ENCODE measurements around the gene ZNF100. TPM values are rescaled to one million over a fixed set of nuclear protein-coding genes. Genes with fewer than 3 reads are reported as not detected.
"Not testable (repeated sequence)": the region's sequence is repeated elsewhere in the genome, so short reads cannot be mapped to it uniquely, and the experiment has no call there.

The ZNF100 gene
- polyA plus RNA-seq, 3 donors = 13.4 to 17.3 (median 17.0) TPM

GRCh38 chr19:21726942-21727747 is 40.2 kb downstream of the ZNF100 start:
- DNase-seq (ENCODE audit: extremely low read depth in 1 of 11, low read depth in 9 of 11, low spot score in 4 of 11) = not testable (repeated sequence)

- DNase-seq (ENCODE audit: extremely low read depth in 1 of 11, low read depth in 9 of 11, low spot score in 4 of 11) = no peak
Measured at GRCh38 chr19:21713761-21714160, 53.6 kb downstream of the ZNF100 start.

DNA sequence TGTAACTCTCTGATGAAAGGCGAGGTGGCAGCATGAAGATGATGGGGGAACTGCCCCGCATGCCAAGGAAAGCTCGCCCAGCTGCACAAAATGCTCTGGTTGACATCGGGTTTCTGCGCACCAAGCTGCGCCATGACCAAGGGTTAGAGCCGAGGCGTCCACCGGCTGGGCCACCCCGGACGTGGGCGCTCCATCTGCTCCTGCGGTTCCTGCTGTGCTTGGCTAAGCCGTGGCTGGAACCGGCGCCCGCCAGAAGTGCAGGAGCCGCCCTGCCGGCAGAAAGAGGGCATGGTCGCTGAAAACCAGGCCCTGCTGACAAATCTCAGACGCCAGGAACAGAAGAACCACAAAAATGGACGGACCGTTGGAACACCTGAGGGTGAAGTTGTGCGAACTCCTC is 57.9 kb downstream of the ZNF100 start:
- no peak for DNase-seq (ENCODE audit: extremely low read depth in 1 of 11, low read depth in 9 of 11, low spot score in 4 of 11)

GRCh38 chr19:21707878-21708277 is 59.5 kb downstream of the ZNF100 start:
- not testable (repeated sequence) for DNase-seq (ENCODE audit: extremely low read depth in 1 of 11, low read depth in 9 of 11, low spot score in 4 of 11)

GRCh38 chr19:21707065-21707464 is 60.3 kb downstream of the ZNF100 start:
- no peak for DNase-seq (ENCODE audit: extremely low read depth in 1 of 11, low read depth in 9 of 11, low spot score in 4 of 11)

DNA sequence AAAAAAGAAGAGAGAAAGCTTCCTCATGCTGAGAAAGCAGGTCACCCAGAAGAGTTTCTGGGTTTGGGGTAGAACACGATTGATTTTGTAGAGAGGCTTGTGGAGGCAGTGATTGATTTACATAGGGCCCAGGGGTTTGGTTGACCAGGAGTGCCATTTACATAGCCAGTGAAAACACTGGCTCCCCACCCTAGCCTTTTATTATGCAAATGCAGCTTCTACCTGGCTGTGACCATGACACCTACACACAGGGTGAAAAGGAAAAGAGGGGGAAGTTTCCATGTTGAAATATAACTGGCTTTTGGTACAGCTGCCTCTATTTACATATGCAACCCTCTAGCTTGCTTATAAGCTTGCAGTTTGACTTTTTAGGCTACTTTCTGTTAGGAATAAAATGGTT is 62.0 kb downstream of the ZNF100 start:
- DNase-seq (ENCODE audit: extremely low read depth in 1 of 11, low read depth in 9 of 11, low spot score in 4 of 11) = no peak

GRCh38 chr19:21704320-21704719 is 63.1 kb downstream of the ZNF100 start:
- no peak for DNase-seq (ENCODE audit: extremely low read depth in 1 of 11, low read depth in 9 of 11, low spot score in 4 of 11)

DNA sequence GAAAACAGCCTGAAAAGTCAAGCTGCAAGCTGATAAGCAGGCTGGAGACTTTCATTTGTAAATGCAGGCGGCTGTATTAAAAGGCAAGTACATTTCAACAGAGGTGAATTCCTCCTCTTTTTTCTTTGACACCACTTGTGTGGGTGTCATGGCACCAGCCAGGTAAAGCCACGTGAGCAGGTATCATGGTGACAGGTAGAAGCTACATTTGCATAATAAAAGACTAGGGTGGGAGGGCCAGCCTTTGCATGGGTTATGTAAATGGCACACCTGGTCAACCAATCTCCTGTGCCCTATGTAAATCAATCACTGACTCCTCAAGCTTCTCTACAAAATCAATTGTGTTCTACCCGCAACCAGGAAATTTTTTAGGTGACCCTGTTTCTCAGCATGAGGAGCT is 68.2 kb downstream of the ZNF100 start:
- no peak for DNase-seq (ENCODE audit: extremely low read depth in 1 of 11, low read depth in 9 of 11, low spot score in 4 of 11)

DNA sequence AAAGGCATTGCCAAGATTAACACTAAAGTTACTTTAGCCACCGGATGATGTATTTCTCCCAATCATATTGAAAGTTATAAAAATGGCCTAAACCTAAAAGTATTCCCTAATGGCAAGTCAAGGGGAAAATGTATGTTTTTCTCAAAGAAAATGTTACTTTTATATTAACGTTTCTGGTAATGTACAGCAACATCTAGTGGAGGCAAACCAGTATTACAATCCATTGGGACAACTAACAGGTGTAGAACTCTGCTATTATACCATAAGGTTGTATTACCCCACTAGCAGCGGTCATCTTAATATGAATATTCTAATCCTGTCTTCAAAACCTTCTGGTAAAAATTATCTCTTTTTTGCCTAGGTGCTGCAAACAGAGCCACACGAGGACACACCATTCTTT is 69.2 kb downstream of the ZNF100 start:
- DNase-seq (ENCODE audit: extremely low read depth in 1 of 11, low read depth in 9 of 11, low spot score in 4 of 11) = peak; percentile 15 to 57 (median 35)

GRCh38 chr19:21697698-21698097 is 69.7 kb downstream of the ZNF100 start:
- DNase-seq (ENCODE audit: extremely low read depth in 1 of 11, low read depth in 9 of 11, low spot score in 4 of 11) = no peak

DNA sequence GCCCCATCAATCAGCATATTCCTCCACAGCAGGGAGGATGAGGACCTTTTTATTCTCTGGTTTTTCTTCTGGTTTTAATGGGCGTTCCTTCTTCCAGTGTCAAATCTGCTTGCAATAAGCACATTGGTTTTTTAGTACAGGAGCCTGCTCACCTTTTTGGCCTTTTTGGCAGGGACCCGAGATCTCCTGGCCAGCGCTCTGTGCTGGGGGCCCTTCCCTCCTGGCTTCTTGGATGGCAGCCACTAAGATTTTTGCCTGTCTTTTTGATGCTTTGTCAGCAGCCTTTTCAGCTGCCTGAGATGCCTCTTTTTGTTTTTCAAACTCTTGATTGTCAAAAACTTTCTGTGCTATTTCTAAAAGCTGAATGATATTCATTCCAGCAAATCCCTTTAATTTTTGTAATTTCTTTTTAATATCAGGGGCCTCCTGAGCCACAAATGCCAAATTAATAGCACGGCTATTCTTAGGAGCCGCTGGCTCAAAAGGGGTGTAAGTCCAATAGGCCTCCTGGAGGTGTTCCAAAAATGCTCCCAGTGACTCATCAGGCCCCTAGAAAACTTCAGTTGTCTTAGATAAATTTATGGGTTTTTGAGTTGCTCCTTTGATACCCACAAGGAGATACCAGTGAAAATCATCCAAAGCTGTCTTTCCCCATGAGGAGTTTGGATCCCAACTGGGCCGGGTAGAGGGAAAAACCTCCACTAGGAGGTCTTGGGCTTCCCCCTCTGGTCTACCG is 73.0 kb downstream of the ZNF100 start:
- no peak for DNase-seq (ENCODE audit: extremely low read depth in 1 of 11, low read depth in 9 of 11, low spot score in 4 of 11)

- DNase-seq (ENCODE audit: extremely low read depth in 1 of 11, low read depth in 9 of 11, low spot score in 4 of 11) = no peak
Measured at GRCh38 chr19:21693399-21693798, 74.0 kb downstream of the ZNF100 start.

DNA sequence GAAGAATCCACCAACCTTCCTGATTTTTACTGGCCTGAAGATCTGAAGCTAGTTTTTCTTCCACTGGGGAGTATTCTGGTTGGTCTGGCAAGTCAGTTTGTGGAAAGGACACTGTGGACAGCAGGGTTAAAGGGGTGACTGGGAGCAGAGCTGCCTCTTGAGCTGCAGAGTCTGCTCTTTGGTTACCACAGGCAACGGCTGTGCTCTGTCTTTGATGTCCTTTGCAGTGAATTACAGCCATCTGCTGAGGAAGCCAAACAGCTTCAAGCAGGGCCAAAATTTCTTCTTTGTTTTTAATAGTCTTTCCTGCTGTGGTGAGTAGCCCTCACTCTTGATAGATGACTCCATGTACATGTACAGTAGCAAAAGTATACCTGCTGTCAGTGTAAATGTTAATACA is 75.7 kb downstream of the ZNF100 start:
- DNase-seq (ENCODE audit: extremely low read depth in 1 of 11, low read depth in 9 of 11, low spot score in 4 of 11) = peak in 5 of 11 donors; percentile 5 to 49 (median 8)

- no peak for DNase-seq (ENCODE audit: extremely low read depth in 1 of 11, low read depth in 9 of 11, low spot score in 4 of 11)
Measured at GRCh38 chr19:21688464-21688863, 78.9 kb downstream of the ZNF100 start.

DNA sequence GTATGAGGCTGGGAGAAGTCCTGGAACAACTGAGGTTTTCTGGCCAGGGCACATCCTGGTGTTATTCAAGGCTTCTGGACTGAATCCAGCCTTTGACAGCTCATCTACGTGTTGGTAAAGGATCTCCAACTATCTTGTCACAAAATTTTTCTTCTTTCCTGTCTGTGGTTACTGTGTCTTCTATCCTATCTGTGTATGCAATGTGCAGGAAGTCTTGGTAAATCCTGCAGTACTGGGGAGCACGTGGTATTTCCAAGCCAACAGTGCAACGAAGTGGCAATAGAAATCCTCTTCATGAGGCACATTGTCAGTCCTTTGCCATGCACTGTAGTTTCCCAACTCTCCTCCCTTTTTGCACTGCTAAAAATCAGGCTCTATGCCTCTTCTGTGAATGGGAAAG is 86.7 kb downstream of the ZNF100 start:
- DNase-seq (ENCODE audit: extremely low read depth in 1 of 11, low read depth in 9 of 11, low spot score in 4 of 11) = no peak

DNA sequence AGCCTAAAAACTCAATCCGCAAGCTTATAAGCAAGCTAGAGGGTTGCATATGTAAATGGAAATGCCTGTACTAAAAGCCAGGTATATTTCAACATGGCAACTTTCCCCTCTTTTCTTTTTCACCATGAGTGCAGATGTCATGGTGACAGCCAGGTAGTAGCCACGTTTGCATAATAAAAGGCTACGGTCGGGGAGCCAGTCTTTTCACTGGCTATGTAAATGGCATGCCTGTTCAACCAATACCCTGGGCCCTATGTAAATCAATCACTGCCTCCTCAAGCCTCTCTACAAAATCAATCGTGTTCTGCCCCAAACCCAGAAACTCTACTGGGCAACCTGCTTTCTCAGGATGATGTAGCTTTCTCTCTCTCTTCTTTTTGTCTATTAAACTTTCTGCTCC is 87.4 kb downstream of the ZNF100 start:
- DNase-seq (ENCODE audit: extremely low read depth in 1 of 11, low read depth in 9 of 11, low spot score in 4 of 11) = no peak

DNA sequence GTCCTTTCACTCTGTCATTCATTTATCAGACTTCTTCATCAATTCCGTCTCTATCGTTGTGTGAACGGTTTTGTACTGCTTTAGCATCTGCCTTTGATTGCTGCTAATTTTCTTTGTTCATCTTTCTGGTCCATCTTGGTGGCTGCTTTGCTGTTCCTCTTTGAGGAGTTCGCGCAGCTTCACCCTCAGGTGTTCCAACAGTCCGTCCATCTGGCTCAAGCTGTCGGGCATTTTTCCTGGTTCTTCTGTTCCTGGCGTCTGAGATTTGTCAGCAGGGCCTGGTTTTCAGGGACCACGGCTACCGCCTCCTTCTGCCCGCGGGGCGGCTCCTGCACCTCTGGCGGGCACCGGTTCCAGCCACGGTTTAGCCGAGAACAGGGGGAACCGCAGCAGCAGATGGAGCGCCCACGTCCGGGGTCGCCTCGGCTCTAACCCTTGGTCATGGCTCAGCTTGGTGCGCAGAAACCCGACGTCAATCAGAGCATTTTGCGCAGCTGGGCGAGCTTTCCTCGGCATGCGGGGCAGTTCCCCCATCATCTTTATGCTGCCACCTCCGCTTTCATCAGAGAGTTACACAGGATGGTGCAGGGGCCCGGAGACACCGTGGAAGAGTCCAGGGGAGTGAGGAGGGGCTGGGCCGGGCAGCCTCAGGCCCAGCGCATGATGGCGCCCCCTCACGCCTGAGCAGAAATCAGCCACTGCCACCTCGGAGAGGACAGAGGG is 89.5 kb downstream of the ZNF100 start:
- DNase-seq (ENCODE audit: extremely low read depth in 1 of 11, low read depth in 9 of 11, low spot score in 4 of 11) = no peak

DNA sequence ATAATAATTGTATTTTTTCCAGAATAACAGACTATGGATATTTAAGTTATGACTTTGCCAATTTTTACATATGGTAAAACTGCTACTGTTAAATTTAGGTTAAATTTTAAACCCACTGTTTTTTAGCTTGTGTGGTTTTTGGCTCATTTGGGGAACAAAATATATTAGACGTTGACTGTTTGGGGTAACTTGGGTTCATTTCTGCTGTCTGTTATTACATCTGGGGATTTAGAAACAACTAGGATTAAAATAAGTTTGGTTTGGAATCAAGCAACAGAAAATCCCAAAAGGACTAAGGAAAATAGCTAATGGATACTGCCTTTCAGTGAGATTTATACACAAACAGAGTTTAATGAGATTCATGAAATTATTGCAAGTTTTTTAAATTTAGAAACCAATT is 92.9 kb downstream of the ZNF100 start:
- DNase-seq (ENCODE audit: extremely low read depth in 1 of 11, low read depth in 9 of 11, low spot score in 4 of 11) = no peak

DNA sequence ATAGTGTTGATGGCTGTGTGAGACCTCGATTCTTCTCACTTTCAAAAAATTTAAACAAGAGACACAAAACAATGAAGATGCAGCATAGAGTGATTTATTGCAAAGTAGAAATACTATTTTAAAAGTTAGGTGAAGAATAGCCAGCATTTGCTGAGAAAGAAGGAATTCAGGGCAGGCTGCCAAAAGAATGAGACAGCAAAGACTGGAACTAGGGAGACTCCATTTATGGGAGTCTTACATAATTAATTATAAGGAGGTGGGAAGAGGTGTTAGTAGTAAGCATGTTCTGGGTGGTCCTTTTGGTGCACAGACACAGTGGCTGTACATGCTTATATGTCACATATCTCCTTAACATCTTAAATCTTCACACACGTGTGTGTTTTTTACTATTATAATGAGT is 93.9 kb downstream of the ZNF100 start:
- DNase-seq (ENCODE audit: extremely low read depth in 1 of 11, low read depth in 9 of 11, low spot score in 4 of 11) = peak in 7 of 11 donors; percentile 9 to 52 (median 40)
